Activated naive CD8-positive, alpha-beta T cell treated with anti-CD3 and anti-CD28 coated beads, Interleukin-2, amount 10 ng/mL, durations not matched to agents 7 days and 5 days (primary cell): ENCODE measurements around the gene MYPN. TPM values are rescaled to one million over a fixed set of nuclear protein-coding genes. Genes with fewer than 3 reads are reported as not detected.
"Not testable (repeated sequence)": the region's sequence is repeated elsewhere in the genome, so short reads cannot be mapped to it uniquely, and the experiment has no call there.

Source experiments
- ATAC-seq: fragments of 150-1000 bp; cut with Tn5 transposase; one replicate; pipeline ENCODE4 v1.10.0; 2021; ENCODE audit warnings: low read depth, moderate library complexity
- POLR2A ChIA-PET: fragments of 350-600 bp; sonication (Branson Sonifier 250); formaldehyde crosslinking; loops from one replicate; lab custom pipeline; 2021; ENCODE audit warnings: antibody characterized with exemption; lab: Charles Lee
- DNase-seq: peaks from one replicate; pipeline ENCODE4 v3.0.0; 2021
- H3K27ac Mint-ChIP-seq: one replicate; pipeline ENCODE4 v1.8.0; 2022; ENCODE audit warnings: mild to moderate bottlenecking, mixed read lengths
- H3K27me3 Mint-ChIP-seq: one replicate; pipeline ENCODE4 v1.8.0; 2022; ENCODE audit warnings: mild to moderate bottlenecking, moderate library complexity, mixed read lengths
- H3K36me3 Mint-ChIP-seq: one replicate; pipeline ENCODE4 v1.8.0; 2021; ENCODE audit warnings: mild to moderate bottlenecking, mixed read lengths
- H3K4me1 Mint-ChIP-seq: one replicate; pipeline ENCODE4 v1.8.0; 2021; ENCODE audit warnings: mixed read lengths
- H3K4me3 Mint-ChIP-seq: one replicate; pipeline ENCODE4 v1.8.0; 2022; ENCODE audit warnings: mild to moderate bottlenecking, moderate library complexity, mixed read lengths
- H3K9me3 Mint-ChIP-seq: one replicate; pipeline ENCODE4 v1.8.0; 2021; ENCODE audit warnings: mixed read lengths
- total RNA-seq, 2 experiments: library from RNA; stranded (reverse); gene quantifications; one replicate each; pipeline ENCODE4 v1.2.3, GENCODE V29; 2021

The MYPN gene, protein sequence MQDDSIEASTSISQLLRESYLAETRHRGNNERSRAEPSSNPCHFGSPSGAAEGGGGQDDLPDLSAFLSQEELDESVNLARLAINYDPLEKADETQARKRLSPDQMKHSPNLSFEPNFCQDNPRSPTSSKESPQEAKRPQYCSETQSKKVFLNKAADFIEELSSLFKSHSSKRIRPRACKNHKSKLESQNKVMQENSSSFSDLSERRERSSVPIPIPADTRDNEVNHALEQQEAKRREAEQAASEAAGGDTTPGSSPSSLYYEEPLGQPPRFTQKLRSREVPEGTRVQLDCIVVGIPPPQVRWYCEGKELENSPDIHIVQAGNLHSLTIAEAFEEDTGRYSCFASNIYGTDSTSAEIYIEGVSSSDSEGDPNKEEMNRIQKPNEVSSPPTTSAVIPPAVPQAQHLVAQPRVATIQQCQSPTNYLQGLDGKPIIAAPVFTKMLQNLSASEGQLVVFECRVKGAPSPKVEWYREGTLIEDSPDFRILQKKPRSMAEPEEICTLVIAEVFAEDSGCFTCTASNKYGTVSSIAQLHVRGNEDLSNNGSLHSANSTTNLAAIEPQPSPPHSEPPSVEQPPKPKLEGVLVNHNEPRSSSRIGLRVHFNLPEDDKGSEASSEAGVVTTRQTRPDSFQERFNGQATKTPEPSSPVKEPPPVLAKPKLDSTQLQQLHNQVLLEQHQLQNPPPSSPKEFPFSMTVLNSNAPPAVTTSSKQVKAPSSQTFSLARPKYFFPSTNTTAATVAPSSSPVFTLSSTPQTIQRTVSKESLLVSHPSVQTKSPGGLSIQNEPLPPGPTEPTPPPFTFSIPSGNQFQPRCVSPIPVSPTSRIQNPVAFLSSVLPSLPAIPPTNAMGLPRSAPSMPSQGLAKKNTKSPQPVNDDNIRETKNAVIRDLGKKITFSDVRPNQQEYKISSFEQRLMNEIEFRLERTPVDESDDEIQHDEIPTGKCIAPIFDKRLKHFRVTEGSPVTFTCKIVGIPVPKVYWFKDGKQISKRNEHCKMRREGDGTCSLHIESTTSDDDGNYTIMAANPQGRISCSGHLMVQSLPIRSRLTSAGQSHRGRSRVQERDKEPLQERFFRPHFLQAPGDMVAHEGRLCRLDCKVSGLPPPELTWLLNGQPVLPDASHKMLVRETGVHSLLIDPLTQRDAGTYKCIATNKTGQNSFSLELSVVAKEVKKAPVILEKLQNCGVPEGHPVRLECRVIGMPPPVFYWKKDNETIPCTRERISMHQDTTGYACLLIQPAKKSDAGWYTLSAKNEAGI (N-terminal part only)
- total RNA-seq, result not detected

DNA sequence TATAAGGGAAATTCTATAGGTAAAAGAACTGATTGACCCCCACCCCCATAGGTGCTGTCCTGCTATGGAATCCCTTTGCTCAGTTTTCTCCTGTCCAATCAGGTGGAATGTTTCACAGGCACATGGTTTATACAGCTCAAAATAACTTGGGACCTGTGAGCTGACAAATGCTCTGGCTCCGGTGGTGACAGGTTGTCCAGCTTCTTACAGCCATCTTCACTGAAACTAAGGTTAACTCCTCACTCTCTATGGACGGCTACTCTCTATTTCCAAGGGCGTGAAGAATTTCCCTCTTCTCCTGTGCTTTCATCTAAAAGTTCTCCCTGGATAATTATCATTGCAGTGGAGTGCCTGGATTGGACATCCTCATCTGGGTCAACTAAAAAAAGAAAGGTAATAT lies at the start of gene MYPN:
Gene MYPN, plus strand, starts transcription at position 158 of the 400 bp plus-strand sequence. CDS start 11,951 bp downstream, outside the sequence.
- Mint-ChIP-seq H3K4me1 (no peaks in the 10 kb centered on the region), H3K9me3 (no peaks in the 10 kb centered on the region)

DNA sequence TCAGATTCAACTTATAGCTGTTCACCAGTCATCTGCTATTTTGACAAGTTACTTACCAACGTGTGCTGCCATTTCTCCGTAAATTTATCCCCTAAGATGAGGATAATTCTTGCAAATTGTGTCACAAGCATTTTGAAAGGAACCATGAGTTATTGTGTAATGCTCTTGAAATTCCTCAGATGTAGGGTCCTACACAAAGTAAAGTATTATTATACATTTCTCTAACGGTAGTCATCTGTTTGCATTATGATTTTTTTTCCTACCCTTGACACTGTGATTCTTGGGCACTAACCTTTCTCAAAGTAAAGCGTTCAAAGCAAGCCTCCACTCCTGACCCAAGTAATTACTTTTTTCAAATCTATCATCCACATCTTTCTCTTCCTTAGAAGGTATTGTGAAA lies 42.3 kb upstream of the MYPN start:
- Mint-ChIP-seq H3K4me3 (no peak overlapping the region), H3K27ac (no peak overlapping the region), H3K36me3 (peaks cover 31% of the 10 kb centered on the region), H3K9me3 (no peaks in the 10 kb centered on the region), H3K4me1 (peaks cover 23% of the 10 kb centered on the region), H3K27me3 (no peaks in the 10 kb centered on the region)
- POLR2A ChIA-PET, result interaction anchor here (0.6 kb wide), 1 partner anchor 757 kb away, joined by 5 read pairs; no protein-coding TSS in a partner anchor
- ATAC-seq (no peak), DNase-seq (no peak)

More for the DNA sequence above, at the start of gene MYPN:
- no peak for DNase-seq
- POLR2A ChIA-PET, result no interaction called here
- no peak for ATAC-seq
- H3K36me3 Mint-ChIP-seq, result no peaks in the 10 kb centered on the region
- no peak within 1 kb of the TSS for H3K4me3 Mint-ChIP-seq
- H3K27ac Mint-ChIP-seq, result no peak within 1 kb of the TSS
- H3K27me3 Mint-ChIP-seq, result peaks cover 22% of the 10 kb centered on the region

DNA sequence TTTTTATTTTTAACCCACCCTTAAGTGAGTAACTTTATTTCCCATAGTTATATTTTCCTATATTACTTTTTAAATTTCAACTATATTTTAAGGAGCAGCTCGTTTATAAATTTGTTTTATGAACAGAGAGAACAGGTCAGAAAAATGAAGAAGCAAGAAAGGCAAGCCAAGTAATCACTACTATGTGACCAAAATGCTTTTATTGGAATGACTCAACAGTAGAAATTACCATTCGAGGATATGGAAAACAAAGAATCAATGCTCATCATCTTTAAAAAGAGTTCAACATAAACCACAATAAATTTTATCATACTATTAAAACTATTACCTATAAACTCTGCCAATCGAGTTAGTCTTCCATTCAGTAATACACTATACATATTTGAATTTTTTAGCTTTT lies 41.8 kb upstream of the MYPN start:
- no peaks in the 10 kb centered on the region for H3K9me3 Mint-ChIP-seq
- no peak overlapping the region for H3K4me3 Mint-ChIP-seq
- H3K27me3 Mint-ChIP-seq, result no peaks in the 10 kb centered on the region
- DNase-seq (no peak), ATAC-seq (no peak)
- H3K36me3 Mint-ChIP-seq, result peaks cover 30% of the 10 kb centered on the region
- peaks cover 26% of the 10 kb centered on the region for H3K4me1 Mint-ChIP-seq
- no peak overlapping the region for H3K27ac Mint-ChIP-seq
- POLR2A ChIA-PET, result interaction anchor here (0.6 kb wide), 1 partner anchor 756 kb away, joined by 5 read pairs; no protein-coding TSS in a partner anchor

DNA sequence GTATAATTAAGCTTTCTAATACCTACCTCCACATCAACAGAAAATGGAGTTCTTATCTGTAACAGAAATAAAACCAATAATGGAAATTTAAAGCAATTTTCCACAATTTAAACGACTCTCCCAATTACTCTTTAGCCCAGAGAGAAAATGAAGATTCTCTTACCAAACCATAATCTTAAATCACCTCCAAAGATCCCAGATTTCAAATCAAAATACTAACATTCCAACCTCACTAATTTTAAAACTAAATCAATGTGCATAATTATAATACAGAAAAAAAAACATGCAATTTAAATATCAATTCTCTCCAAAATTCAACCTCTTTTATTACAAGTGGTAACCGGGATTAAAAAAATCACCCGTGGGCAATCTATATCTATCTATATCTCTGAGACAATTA lies 35.7 kb upstream of the MYPN start:
- Mint-ChIP-seq H3K27ac (peak overlapping the region; percentile 88), H3K4me3 (peak overlapping the region; percentile 91), H3K4me1 (peaks cover 34% of the 10 kb centered on the region), H3K9me3 (no peaks in the 10 kb centered on the region), H3K27me3 (no peaks in the 10 kb centered on the region), H3K36me3 (peaks cover 17% of the 10 kb centered on the region)
- DNase-seq (no peak), ATAC-seq (no peak)
- POLR2A ChIA-PET, result no interaction called here

GRCh38 chr10:68074031-68074774 lies 35.1 kb upstream of the MYPN start:
- Mint-ChIP-seq H3K4me1 (peaks cover 33% of the 10 kb centered on the region), H3K27me3 (no peaks in the 10 kb centered on the region), H3K4me3 (peak overlapping the region; percentile 91), H3K9me3 (no peaks in the 10 kb centered on the region), H3K36me3 (peaks cover 16% of the 10 kb centered on the region), H3K27ac (peak overlapping the region; percentile 88)
- POLR2A ChIA-PET, result no interaction called here
- ATAC-seq, result no peak
- DNase-seq, result no peak

- ATAC-seq (peak; percentile 89), DNase-seq (peak; percentile 91)
- peak within 1 kb of the TSS; percentile 91 for H3K4me3 Mint-ChIP-seq
- no peaks in the 10 kb centered on the region for H3K9me3 Mint-ChIP-seq
- peaks cover 15% of the 10 kb centered on the region for H3K36me3 Mint-ChIP-seq
- no peaks in the 10 kb centered on the region for H3K27me3 Mint-ChIP-seq
- POLR2A ChIA-PET, result interaction anchor here (0.6 kb wide), 1 partner anchor 257 kb away, joined by 4 read pairs; the partner anchor contains the start of gene HNRNPH3
- H3K27ac Mint-ChIP-seq, result peak within 1 kb of the TSS; percentile 88
- H3K4me1 Mint-ChIP-seq, result peaks cover 29% of the 10 kb centered on the region
Measured at GRCh38 chr10:68074775-68075549, 34.3 kb upstream of the MYPN start, which contains the start of gene HERC4. Gene HERC4, minus strand, starts transcription at chr10:68075283. Its CDS starts 2,175 bp downstream, at chr10:68073108.

GRCh38 chr10:68075550-68076004 lies 33.7 kb upstream of the MYPN start:
- peaks cover 29% of the 10 kb centered on the region for H3K4me1 Mint-ChIP-seq
- peak overlapping the region; percentile 88 for H3K27ac Mint-ChIP-seq
- H3K4me3 Mint-ChIP-seq, result peak overlapping the region; percentile 65
- POLR2A ChIA-PET, result interaction anchor here (0.6 kb wide), 1 partner anchor 256 kb away, joined by 4 read pairs; the partner anchor contains the start of gene HNRNPH3
- no peaks in the 10 kb centered on the region for H3K9me3 Mint-ChIP-seq
- no peak for DNase-seq
- no peak for ATAC-seq
- peaks cover 14% of the 10 kb centered on the region for H3K36me3 Mint-ChIP-seq
- H3K27me3 Mint-ChIP-seq, result no peaks in the 10 kb centered on the region

DNA sequence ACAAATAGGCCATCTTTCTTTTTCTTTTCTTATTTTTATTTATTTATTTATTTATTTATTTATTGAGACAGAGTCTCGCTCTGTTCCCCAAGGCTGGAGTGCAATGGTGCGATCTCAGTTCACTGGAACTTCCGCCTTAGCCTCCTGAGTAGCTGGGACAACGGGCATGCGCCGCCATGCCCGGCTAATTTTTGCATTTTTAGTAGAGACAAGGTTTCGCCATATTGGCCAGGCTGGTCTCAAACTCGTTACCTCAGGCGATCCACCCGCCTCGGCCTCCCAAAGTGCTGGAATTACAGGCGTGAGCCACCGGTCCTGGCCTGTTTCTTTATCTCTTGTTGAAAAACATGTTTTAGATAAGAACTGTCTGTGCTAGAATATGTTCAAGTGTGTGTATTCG lies 33.2 kb upstream of the MYPN start:
- H3K27me3 Mint-ChIP-seq, POLR2A ChIA-PET, ATAC-seq, DNase-seq, H3K4me3 Mint-ChIP-seq, H3K36me3 Mint-ChIP-seq, H3K9me3 Mint-ChIP-seq, H3K27ac Mint-ChIP-seq: not testable (repeated sequence)
- peaks cover 24% of the 10 kb centered on the region for H3K4me1 Mint-ChIP-seq

GRCh38 chr10:68077026-68077425 lies 32.3 kb upstream of the MYPN start:
- Mint-ChIP-seq H3K27me3 (peaks cover 2% of the 10 kb centered on the region), H3K4me1 (peaks cover 16% of the 10 kb centered on the region), H3K36me3 (peaks cover 4% of the 10 kb centered on the region), H3K4me3 (no peak overlapping the region), H3K9me3 (no peaks in the 10 kb centered on the region), H3K27ac (no peak overlapping the region)
- DNase-seq, result no peak
- ATAC-seq, result no peak
- POLR2A ChIA-PET, result interaction anchor here (0.7 kb wide), 1 partner anchor 192 kb away, joined by 5 read pairs; no protein-coding TSS in a partner anchor

DNA sequence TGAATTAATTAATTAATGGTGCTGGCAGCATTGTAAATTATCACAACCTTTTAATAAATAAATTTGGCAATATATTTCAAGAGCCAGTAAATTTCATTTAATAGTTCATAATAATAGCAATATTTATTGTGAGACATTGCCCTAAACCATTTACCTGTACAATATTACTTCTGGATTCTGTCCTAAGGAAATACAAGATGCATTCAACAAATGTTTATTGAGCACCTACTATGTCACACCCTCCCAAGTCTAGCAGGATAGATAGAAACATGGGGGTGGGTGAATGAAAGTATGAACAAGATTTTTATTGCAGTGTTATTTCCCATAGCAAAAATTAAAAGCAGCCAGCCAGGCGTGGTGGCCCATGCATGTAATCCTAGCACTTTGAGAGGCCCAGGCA lies 29.9 kb upstream of the MYPN start:
- Mint-ChIP-seq H3K4me3 (no peak overlapping the region), H3K36me3 (no peaks in the 10 kb centered on the region), H3K27ac (no peak overlapping the region), H3K9me3 (no peaks in the 10 kb centered on the region), H3K27me3 (peaks cover 18% of the 10 kb centered on the region), H3K4me1 (peaks cover 5% of the 10 kb centered on the region)
- ATAC-seq, result no peak
- DNase-seq, result no peak
- POLR2A ChIA-PET, result no interaction called here

GRCh38 chr10:68080853-68081431 lies 28.3 kb upstream of the MYPN start:
- H3K4me3 Mint-ChIP-seq, result no peak overlapping the region
- no peak overlapping the region for H3K27ac Mint-ChIP-seq
- no peak for DNase-seq
- H3K36me3 Mint-ChIP-seq, result no peaks in the 10 kb centered on the region
- POLR2A ChIA-PET, result no interaction called here
- H3K27me3 Mint-ChIP-seq, result peaks cover 18% of the 10 kb centered on the region
- H3K9me3 Mint-ChIP-seq, result no peaks in the 10 kb centered on the region
- no peaks in the 10 kb centered on the region for H3K4me1 Mint-ChIP-seq
- ATAC-seq, result no peak
